Adipose tissue (tissue), 3 donors: Measurements from ENCODE around the gene FCER1A. TPM values are rescaled to one million over a fixed set of nuclear protein-coding genes. Genes with fewer than 3 reads are reported as not detected.

ENCODE experiments used
- H3K27ac ChIP-seq: one replicate; pipeline ENCODE4 v1.5.1; 2013; ENCODE audit warnings: low read depth, low read length
- WGBS, 3 donors: extraction: QIAGEN DNeasy Blood & Tissue Kit; methylation state at CpG; one replicate each; pipeline ENCODE4 v1.1.7; 2013; 5-methylcytosine and 5-hydroxymethylcytosine counted together
- polyA plus RNA-seq, 3 donors: library from polyadenylated mRNA; stranded (reverse); fragments of 200-250 nt; gene quantifications; one replicate each; pipeline ENCODE4 v1.2.3, GENCODE V29; 2013
- donor health status: healthy with polysubstance abuse.
- donor health status: Bipolar disorder and iron deficiency.
- donor health status: healthy.

Gene FCER1A
- under 1 TPM in 2 of 3 donors, not detected in 1; 0.52 to 0.90 TPM for polyA plus RNA-seq

GRCh38 chr1:159302095-159302494, at the start of gene FCER1A:
FCER1A (plus strand) TSS chr1:159302336; CDS start chr1:159302365, 29 bp downstream.
- 72 to 88% (median 85%) methylated on average over 1 of the region's 1 CpG for WGBS, 3 donors
- no peak within 1 kb of the TSS for H3K27ac ChIP-seq

GRCh38 chr1:159261311-159261710, 40.8 kb upstream of the FCER1A start:
- H3K27ac ChIP-seq, result no peak overlapping the region

GRCh38 chr1:159261721-159262494, 40.2 kb upstream of the FCER1A start:
- WGBS, 3 donors, result 72 to 87% (median 83%) methylated on average over 2 of the region's 2 CpGs
- no peak overlapping the region for H3K27ac ChIP-seq

- no peak overlapping the region for H3K27ac ChIP-seq
- WGBS, 3 donors, result 66 to 86% (median 83%) methylated on average over 3 of the region's 3 CpGs
These were observed 35.3 kb upstream of the FCER1A start for GRCh38 chr1:159266832-159267231.

GRCh38 chr1:159274631-159275030, 27.5 kb upstream of the FCER1A start:
- 69 to 80% (median 77%) methylated on average over 2 of the region's 2 CpGs for WGBS, 3 donors
- H3K27ac ChIP-seq, result no peak overlapping the region

GRCh38 chr1:159275891-159276290, 26.2 kb upstream of the FCER1A start:
- no peak overlapping the region for H3K27ac ChIP-seq

GRCh38 chr1:159279773-159280172, 22.4 kb upstream of the FCER1A start:
- 43 to 68% (median 67%) methylated on average over 5 of the region's 5 CpGs for WGBS, 3 donors
- H3K27ac ChIP-seq, result no peak overlapping the region

- WGBS, 3 donors, result 13 to 28% (median 13%) methylated on average over 2 of the region's 2 CpGs
- no peak overlapping the region for H3K27ac ChIP-seq
These were observed 20.0 kb upstream of the FCER1A start for GRCh38 chr1:159282118-159282517.

GRCh38 chr1:159289060-159289459, 13.1 kb upstream of the FCER1A start:
- no peak overlapping the region for H3K27ac ChIP-seq
- 55 to 71% (median 56%) methylated on average over 2 of the region's 2 CpGs for WGBS, 3 donors

- H3K27ac ChIP-seq, result no peak overlapping the region
- whole genome bisulfite sequencing, 3 donors, result 68 to 93% (median 69%) methylated on average over 1 of the region's 1 CpG
These were observed 10.7 kb upstream of the FCER1A start for GRCh38 chr1:159291424-159291823.

- WGBS, 3 donors, result 66 to 82% (median 81%) methylated on average over 9 of the region's 9 CpGs
- H3K27ac ChIP-seq, result no peak overlapping the region
These were observed 5.3 kb upstream of the FCER1A start for GRCh38 chr1:159296706-159297375.

GRCh38 chr1:159300146-159300545, 2.0 kb upstream of the FCER1A start:
- 68 to 71% (median 68%) methylated on average over 4 of the region's 4 CpGs for WGBS, 3 donors
- H3K27ac ChIP-seq, result no peak overlapping the region

GRCh38 chr1:159307346-159308020, 5.3 kb downstream of the FCER1A start:
- H3K27ac ChIP-seq, result no peak overlapping the region
- WGBS, 3 donors, result 35 to 39% (median 38%) methylated on average over 5 of the region's 5 CpGs

GRCh38 chr1:159311679-159312078, 9.5 kb downstream of the FCER1A start:
- no peak overlapping the region for H3K27ac ChIP-seq

GRCh38 chr1:159315381-159315780, 13.2 kb downstream of the FCER1A start:
- H3K27ac ChIP-seq, result no peak overlapping the region

GRCh38 chr1:159318784-159319551, 16.8 kb downstream of the FCER1A start:
- 57 to 64% (median 62%) methylated on average over 8 of the region's 8 CpGs for WGBS, 3 donors
- H3K27ac ChIP-seq, result no peak overlapping the region

GRCh38 chr1:159334797-159335196, 32.7 kb downstream of the FCER1A start:
- no peak overlapping the region for H3K27ac ChIP-seq
- WGBS, 3 donors, result 66 to 73% (median 69%) methylated on average over 2 of the region's 2 CpGs

- H3K27ac ChIP-seq, result no peak overlapping the region
These were observed 35.9 kb downstream of the FCER1A start for GRCh38 chr1:159338018-159338417.

- no peak overlapping the region for H3K27ac ChIP-seq
- 32 to 67% (median 60%) methylated on average over 1 of the region's 1 CpG for WGBS, 3 donors
These were observed 37.4 kb downstream of the FCER1A start for GRCh38 chr1:159339536-159339935.
